Activated naive CD8-positive, alpha-beta T cell (primary cell): ENCODE data around the gene NRXN3.

ENCODE experiments used
- H3K27ac Mint-ChIP-seq: one replicate; pipeline ENCODE4 v1.8.0; 2021; ENCODE audit warnings: mixed read lengths
- H3K27me3 Mint-ChIP-seq: one replicate; pipeline ENCODE4 v1.8.0; 2021; ENCODE audit warnings: mixed read lengths
- H3K36me3 Mint-ChIP-seq: one replicate; pipeline ENCODE4 v1.8.0; 2021; ENCODE audit warnings: mixed read lengths
- H3K4me1 Mint-ChIP-seq: one replicate; pipeline ENCODE4 v1.8.0; 2021; ENCODE audit warnings: low read depth, mixed read lengths
- H3K4me3 Mint-ChIP-seq: one replicate; pipeline ENCODE4 v1.8.0; 2021; ENCODE audit warnings: mild to moderate bottlenecking, mixed read lengths
- H3K9me3 Mint-ChIP-seq: one replicate; pipeline ENCODE4 v1.8.0; 2021; ENCODE audit warnings: low read depth, mixed read lengths

Gene NRXN3

GRCh38 chr14:78154827-78155226 is 15.3 kb upstream of the NRXN3 start:
- Mint-ChIP-seq H3K36me3 (no peaks in the 10 kb centered on the region), H3K27ac (no peak overlapping the region), H3K9me3 (peaks cover 3% of the 10 kb centered on the region), H3K27me3 (peaks cover 15% of the 10 kb centered on the region), H3K4me3 (no peak overlapping the region), H3K4me1 (no peaks in the 10 kb centered on the region)

- no peak overlapping the region for H3K27ac Mint-ChIP-seq
These were observed 14.0 kb upstream of the NRXN3 start for GRCh38 chr14:78156196-78156595.

GRCh38 chr14:78157494-78158437 is 12.4 kb upstream of the NRXN3 start:
- Mint-ChIP-seq H3K4me1 (no peaks in the 10 kb centered on the region), H3K27me3 (peaks cover 20% of the 10 kb centered on the region), H3K4me3 (no peak overlapping the region)

More at GRCh38 chr14:78156196-78156595, 14.0 kb upstream of the NRXN3 start:
- Mint-ChIP-seq H3K36me3 (no peaks in the 10 kb centered on the region), H3K9me3 (peaks cover 3% of the 10 kb centered on the region), H3K27me3 (peaks cover 13% of the 10 kb centered on the region), H3K4me1 (no peaks in the 10 kb centered on the region), H3K4me3 (no peak overlapping the region)

GRCh38 chr14:78162202-78162601 is 8.0 kb upstream of the NRXN3 start:
- Mint-ChIP-seq H3K36me3 (no peaks in the 10 kb centered on the region), H3K27me3 (peaks cover 16% of the 10 kb centered on the region), H3K4me1 (no peaks in the 10 kb centered on the region), H3K9me3 (peaks cover 3% of the 10 kb centered on the region), H3K4me3 (no peak overlapping the region), H3K27ac (no peak overlapping the region)

More at GRCh38 chr14:78157494-78158437, 12.4 kb upstream of the NRXN3 start:
- Mint-ChIP-seq H3K27ac (no peak overlapping the region), H3K9me3 (peaks cover 3% of the 10 kb centered on the region), H3K36me3 (no peaks in the 10 kb centered on the region)

GRCh38 chr14:78164226-78164853 is 5.8 kb upstream of the NRXN3 start:
- no peak overlapping the region for H3K27ac Mint-ChIP-seq
- no peaks in the 10 kb centered on the region for H3K4me1 Mint-ChIP-seq
- no peak overlapping the region for H3K4me3 Mint-ChIP-seq
- peaks cover 15% of the 10 kb centered on the region for H3K27me3 Mint-ChIP-seq
- no peaks in the 10 kb centered on the region for H3K9me3 Mint-ChIP-seq
- H3K36me3 Mint-ChIP-seq: no peaks in the 10 kb centered on the region

- no peaks in the 10 kb centered on the region for H3K36me3 Mint-ChIP-seq
- no peak overlapping the region for H3K27ac Mint-ChIP-seq
- no peak overlapping the region for H3K4me3 Mint-ChIP-seq
- no peaks in the 10 kb centered on the region for H3K4me1 Mint-ChIP-seq
- peaks cover 11% of the 10 kb centered on the region for H3K27me3 Mint-ChIP-seq
- H3K9me3 Mint-ChIP-seq: no peaks in the 10 kb centered on the region
These were observed 2.3 kb downstream of the NRXN3 start for GRCh38 chr14:78172428-78172827.

- H3K27me3 Mint-ChIP-seq: peaks cover 10% of the 10 kb centered on the region
- no peaks in the 10 kb centered on the region for H3K9me3 Mint-ChIP-seq
- H3K27ac Mint-ChIP-seq: no peak overlapping the region
- no peaks in the 10 kb centered on the region for H3K36me3 Mint-ChIP-seq
- no peak overlapping the region for H3K4me3 Mint-ChIP-seq
- no peaks in the 10 kb centered on the region for H3K4me1 Mint-ChIP-seq
These were observed 3.3 kb downstream of the NRXN3 start for GRCh38 chr14:78173346-78174035.

- no peaks in the 10 kb centered on the region for H3K4me1 Mint-ChIP-seq
- H3K27ac Mint-ChIP-seq: no peak overlapping the region
- peaks cover 12% of the 10 kb centered on the region for H3K27me3 Mint-ChIP-seq
- no peaks in the 10 kb centered on the region for H3K9me3 Mint-ChIP-seq
- H3K36me3 Mint-ChIP-seq: no peaks in the 10 kb centered on the region
- no peak overlapping the region for H3K4me3 Mint-ChIP-seq
These were observed 5.2 kb downstream of the NRXN3 start for GRCh38 chr14:78175412-78175811.

GRCh38 chr14:78178071-78178470 is 7.9 kb downstream of the NRXN3 start:
- no peaks in the 10 kb centered on the region for H3K36me3 Mint-ChIP-seq

GRCh38 chr14:78178971-78179370 is 8.8 kb downstream of the NRXN3 start:
- H3K9me3 Mint-ChIP-seq: no peaks in the 10 kb centered on the region
- H3K27ac Mint-ChIP-seq: no peak overlapping the region
- no peaks in the 10 kb centered on the region for H3K4me1 Mint-ChIP-seq
- H3K36me3 Mint-ChIP-seq: no peaks in the 10 kb centered on the region
- H3K4me3 Mint-ChIP-seq: no peak overlapping the region
- peaks cover 5% of the 10 kb centered on the region for H3K27me3 Mint-ChIP-seq

More at GRCh38 chr14:78178071-78178470, 7.9 kb downstream of the NRXN3 start:
- Mint-ChIP-seq H3K4me3 (no peak overlapping the region), H3K27me3 (peaks cover 8% of the 10 kb centered on the region), H3K9me3 (no peaks in the 10 kb centered on the region), H3K27ac (no peak overlapping the region), H3K4me1 (no peaks in the 10 kb centered on the region)

GRCh38 chr14:78181270-78181669 is 11.1 kb downstream of the NRXN3 start:
- Mint-ChIP-seq H3K9me3 (no peaks in the 10 kb centered on the region), H3K4me3 (no peak overlapping the region), H3K27ac (no peak overlapping the region), H3K36me3 (no peaks in the 10 kb centered on the region), H3K27me3 (peaks cover 2% of the 10 kb centered on the region), H3K4me1 (no peaks in the 10 kb centered on the region)

GRCh38 chr14:78182722-78183121 is 12.5 kb downstream of the NRXN3 start:
- H3K4me3 Mint-ChIP-seq: no peak overlapping the region
- H3K36me3 Mint-ChIP-seq: no peaks in the 10 kb centered on the region
- no peaks in the 10 kb centered on the region for H3K9me3 Mint-ChIP-seq
- peaks cover 2% of the 10 kb centered on the region for H3K27me3 Mint-ChIP-seq
- no peaks in the 10 kb centered on the region for H3K4me1 Mint-ChIP-seq
- no peak overlapping the region for H3K27ac Mint-ChIP-seq

- Mint-ChIP-seq H3K36me3 (no peaks in the 10 kb centered on the region), H3K27ac (no peak overlapping the region), H3K4me1 (no peaks in the 10 kb centered on the region), H3K27me3 (peaks cover 2% of the 10 kb centered on the region), H3K4me3 (no peak overlapping the region), H3K9me3 (no peaks in the 10 kb centered on the region)
These were observed 14.0 kb downstream of the NRXN3 start for GRCh38 chr14:78184157-78184556.

GRCh38 chr14:78186277-78186676 is 16.1 kb downstream of the NRXN3 start:
- H3K9me3 Mint-ChIP-seq: no peaks in the 10 kb centered on the region
- H3K36me3 Mint-ChIP-seq: no peaks in the 10 kb centered on the region
- H3K27ac Mint-ChIP-seq: no peak overlapping the region
- H3K4me3 Mint-ChIP-seq: no peak overlapping the region
- peaks cover 3% of the 10 kb centered on the region for H3K27me3 Mint-ChIP-seq
- H3K4me1 Mint-ChIP-seq: no peaks in the 10 kb centered on the region

- Mint-ChIP-seq H3K27ac (no peak overlapping the region), H3K27me3 (peaks cover 3% of the 10 kb centered on the region), H3K4me3 (no peak overlapping the region), H3K4me1 (no peaks in the 10 kb centered on the region), H3K9me3 (no peaks in the 10 kb centered on the region), H3K36me3 (no peaks in the 10 kb centered on the region)
These were observed 18.7 kb downstream of the NRXN3 start for GRCh38 chr14:78188882-78189281.
